ENCODE results near the gene PACS1. TPM values are rescaled to one million over a fixed set of nuclear protein-coding genes. Genes with fewer than 3 reads are reported as not detected.

The PACS1 gene
- total RNA-seq, 4 donors from 2014 or later, result 24.5 to 41.1 (median 38.0) TPM

DNA sequence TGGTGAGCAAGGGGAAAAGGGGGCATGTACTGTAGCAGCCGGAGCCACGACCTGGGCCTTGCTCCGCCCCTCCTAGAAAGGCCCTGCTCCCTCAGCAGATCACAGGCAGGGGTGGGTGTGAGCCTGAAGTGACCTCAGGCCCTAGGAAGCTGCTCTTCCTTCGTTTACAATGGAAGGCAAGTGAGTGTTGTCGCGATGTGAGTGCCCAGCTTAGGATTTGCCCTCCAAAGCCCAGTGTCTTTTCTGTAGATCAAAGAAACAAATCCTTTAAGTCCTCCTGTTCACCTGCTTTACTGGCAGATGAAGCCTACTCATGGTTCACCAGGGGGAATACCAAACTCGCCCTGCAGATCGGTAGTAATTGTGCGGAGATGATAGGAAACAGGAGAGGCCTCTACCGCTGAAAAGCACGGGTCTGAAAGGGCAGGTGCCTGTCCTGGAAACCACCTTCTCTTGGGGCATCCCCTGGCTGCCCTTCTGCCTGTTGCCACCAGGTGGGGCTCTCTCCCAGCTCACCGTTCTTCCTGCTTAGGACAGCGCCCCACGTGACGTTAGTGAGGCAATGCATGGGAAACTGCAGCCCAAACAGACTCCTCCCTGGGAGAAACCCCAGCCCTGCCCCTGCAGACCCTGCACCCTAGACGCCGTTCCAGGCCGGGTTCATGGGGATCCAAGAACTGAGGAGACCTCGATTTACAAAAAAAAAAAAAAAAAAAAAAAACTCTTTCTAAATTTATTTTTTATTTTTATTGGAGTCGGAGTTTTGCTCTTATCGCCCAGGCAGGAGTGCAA is 152.5 kb downstream of the PACS1 start:
- DNase-seq (ENCODE audit: low spot score) (peak; percentile 93), ATAC-seq (ENCODE audit: low FRiP score) (peak; percentile 91)
- TF ChIP-seq, protein P1, sequence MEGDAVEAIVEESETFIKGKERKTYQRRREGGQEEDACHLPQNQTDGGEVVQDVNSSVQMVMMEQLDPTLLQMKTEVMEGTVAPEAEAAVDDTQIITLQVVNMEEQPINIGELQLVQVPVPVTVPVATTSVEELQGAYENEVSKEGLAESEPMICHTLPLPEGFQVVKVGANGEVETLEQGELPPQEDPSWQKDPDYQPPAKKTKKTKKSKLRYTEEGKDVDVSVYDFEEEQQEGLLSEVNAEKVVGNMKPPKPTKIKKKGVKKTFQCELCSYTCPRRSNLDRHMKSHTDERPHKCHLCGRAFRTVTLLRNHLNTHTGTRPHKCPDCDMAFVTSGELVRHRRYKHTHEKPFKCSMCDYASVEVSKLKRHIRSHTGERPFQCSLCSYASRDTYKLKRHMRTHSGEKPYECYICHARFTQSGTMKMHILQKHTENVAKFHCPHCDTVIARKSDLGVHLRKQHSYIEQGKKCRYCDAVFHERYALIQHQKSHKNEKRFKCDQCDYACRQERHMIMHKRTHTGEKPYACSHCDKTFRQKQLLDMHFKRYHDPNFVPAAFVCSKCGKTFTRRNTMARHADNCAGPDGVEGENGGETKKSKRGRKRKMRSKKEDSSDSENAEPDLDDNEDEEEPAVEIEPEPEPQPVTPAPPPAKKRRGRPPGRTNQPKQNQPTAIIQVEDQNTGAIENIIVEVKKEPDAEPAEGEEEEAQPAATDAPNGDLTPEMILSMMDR (IDR thresholded peaks at IDR 0.05), result peak; percentile 50 to 99 (median 95)

DNA sequence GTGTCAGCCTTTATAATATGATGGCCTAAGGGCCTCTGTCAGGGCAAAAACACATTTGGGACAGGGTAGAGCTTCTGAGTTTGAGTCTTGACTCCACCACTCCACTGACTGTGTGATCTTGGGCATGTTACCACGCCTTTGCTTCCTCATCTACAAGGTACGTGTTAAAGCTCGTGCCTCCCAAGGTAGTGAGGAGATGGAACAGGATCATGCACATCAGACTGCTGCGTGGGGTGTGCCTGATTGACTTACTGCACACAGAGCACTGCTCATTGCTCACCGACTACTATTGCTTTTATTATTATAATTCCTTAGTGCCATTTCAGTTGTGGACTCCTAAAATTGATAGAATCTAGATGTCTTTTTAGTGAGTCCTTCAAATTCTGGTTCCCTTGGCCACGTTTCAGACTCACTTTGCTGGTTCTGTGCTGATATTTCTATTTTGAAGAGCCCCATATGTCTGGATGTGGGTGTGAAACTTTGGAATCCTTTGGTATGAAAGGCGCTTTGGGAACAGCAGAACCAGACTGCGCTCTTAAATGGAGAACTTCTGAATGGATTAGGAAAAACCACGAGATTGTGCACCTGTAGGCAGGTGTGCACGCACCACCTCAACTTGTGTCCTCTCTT is 154.3 kb downstream of the PACS1 start:
- DNase-seq (ENCODE audit: low spot score) (no peak), ATAC-seq (ENCODE audit: low FRiP score) (no peak)
- TF ChIP-seq, protein P1 (IDR thresholded peaks at IDR 0.05), result no peak

DNA sequence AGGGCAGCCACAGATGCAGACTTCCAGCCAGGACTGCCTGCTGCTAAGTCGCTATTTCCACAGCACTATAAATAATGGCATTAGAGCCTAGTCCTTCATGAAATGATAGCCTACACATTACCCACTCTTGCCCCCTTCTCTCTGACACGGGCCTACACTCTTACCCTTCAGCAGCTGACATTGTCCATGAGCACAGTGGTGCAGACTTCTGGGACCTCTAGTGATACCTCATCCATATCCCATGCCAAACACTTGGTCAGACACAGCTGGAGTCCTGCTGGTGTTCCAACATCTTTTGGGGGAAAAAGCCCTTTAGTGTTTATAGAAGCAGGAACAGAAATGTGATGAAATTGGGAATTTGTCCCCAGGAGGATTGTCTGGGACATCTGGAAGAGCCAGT is 155.0 kb downstream of the PACS1 start:
- TF ChIP-seq, protein P1 (IDR thresholded peaks at IDR 0.05), result no peak
- DNase-seq (ENCODE audit: low spot score) (no peak), ATAC-seq (ENCODE audit: low FRiP score) (no peak)

DNA sequence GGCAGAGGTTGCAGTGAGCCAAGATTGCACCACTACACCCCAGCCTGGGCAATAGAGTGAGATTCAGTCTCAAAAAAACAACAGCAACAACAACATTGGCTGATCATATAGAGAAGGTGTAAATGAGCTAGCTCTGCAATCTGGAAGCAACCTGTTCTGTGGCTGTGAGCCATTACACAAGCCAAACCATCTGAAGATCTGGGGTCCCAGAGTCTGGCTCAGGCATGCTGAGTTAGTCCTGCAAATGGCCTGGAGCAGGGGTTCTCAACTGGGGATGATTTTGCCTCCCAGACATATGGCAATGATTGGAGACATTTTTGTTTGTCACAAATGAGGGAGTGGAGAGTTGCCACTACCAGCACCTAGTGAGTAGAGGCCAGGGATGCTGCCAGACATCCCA is 156.0 kb downstream of the PACS1 start:
- TF ChIP-seq, protein P1 (IDR thresholded peaks at IDR 0.05), result no peak
- ATAC-seq (ENCODE audit: low FRiP score), result no peak
- no peak for DNase-seq (ENCODE audit: low spot score)

DNA sequence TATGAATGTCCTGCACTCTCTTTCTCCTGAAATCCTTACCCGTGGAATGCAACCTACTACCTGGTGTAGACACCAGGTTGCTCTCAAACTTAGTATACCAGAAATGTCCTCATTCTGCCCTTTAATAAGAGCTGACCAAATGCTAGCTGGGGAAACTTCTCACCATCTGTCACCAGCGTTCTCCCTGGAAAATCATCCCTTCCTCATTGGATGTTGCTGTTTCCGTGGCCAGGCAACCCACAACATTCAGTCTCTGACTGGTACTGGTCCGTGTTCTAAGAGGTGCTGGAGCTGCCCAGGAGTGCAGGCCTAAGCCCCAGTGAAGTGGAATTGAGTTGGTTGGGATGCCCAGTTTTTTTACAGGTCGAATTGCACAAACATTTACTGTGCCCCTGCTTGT is 157.6 kb downstream of the PACS1 start:
- DNase-seq (ENCODE audit: low spot score) (no peak), ATAC-seq (ENCODE audit: low FRiP score) (no peak)
- TF ChIP-seq, protein P1 (IDR thresholded peaks at IDR 0.05), result no peak

DNA sequence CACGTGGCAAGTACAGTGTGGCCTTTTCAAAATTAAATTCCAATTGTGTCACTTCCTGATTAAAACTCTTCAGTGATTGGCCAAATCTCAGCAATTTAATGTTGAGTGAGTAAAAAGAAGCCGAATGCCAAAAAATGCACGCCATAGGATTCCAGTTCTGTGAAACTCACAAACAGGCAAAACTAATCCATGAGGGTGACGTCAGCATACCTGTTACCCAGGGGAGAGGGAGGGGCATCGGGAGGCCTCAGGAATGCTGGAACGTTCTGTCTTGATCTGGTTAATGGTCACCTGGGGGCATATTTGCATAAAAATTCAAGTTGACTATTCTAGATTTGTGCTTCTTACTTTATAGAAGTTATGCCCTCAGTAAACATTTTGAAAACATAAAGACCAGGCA is 158.4 kb downstream of the PACS1 start:
- ATAC-seq (ENCODE audit: low FRiP score) (no peak), DNase-seq (ENCODE audit: low spot score) (no peak)
- TF ChIP-seq, protein P1 (IDR thresholded peaks at IDR 0.05), result no peak

DNA sequence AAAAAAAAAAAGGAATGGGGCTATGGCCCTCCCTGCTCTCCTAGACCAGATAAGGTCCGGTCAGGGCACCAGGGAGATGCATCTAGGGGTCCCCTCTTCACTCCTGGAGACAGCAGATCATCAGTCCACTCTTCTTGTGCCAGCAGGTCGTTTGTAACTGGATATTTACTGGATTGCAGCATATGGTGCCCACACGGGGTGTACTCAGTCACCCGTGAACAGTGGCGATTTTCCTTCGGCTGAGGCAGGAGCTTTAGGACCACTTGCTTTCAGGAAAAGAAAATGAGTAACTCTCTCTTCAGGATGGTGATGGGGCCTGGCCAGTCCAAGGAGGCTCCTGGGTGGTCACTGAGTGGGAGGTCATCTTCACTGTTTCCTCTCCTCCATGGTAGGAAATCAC is 160.1 kb downstream of the PACS1 start:
- DNase-seq (ENCODE audit: low spot score) (no peak), ATAC-seq (ENCODE audit: low FRiP score) (no peak)
- TF ChIP-seq, protein P1 (IDR thresholded peaks at IDR 0.05), result no peak
